MCF 10A (cell line): ENCODE measurements around the gene FAM151A. TPM values are rescaled to one million over a fixed set of nuclear protein-coding genes. Genes with fewer than 3 reads are reported as not detected.

Experiments
- BruUV-seq: library from RNA; stranded (reverse); fragments of 400-500 nt; replicated peaks from 2 replicates; lab custom pipeline; 2021; lab: Mats Ljungman, UMichigan
- CTCF ChIA-PET: fragments of 300-600 bp; sonication (Branson Sonifier 250); formaldehyde crosslinking; extraction: SDS; loops from one replicate; lab custom pipeline; 2021; ENCODE audit warnings: antibody characterized with exemption, inconsistent platforms; lab: Yijun Ruan, JAX
- POLR2A ChIA-PET: fragments of 300-600, 350-650 bp; sonication (Branson Sonifier 250); formaldehyde crosslinking; extraction: SDS; loops from one replicate; lab custom pipeline; 2020; ENCODE audit warnings: antibody characterized with exemption, inconsistent platforms; lab: Yijun Ruan, JAX
- DNase-seq: peaks from one replicate; pipeline ENCODE4 v3.0.0-alpha.2; 2018; ENCODE audit not compliant: unreplicated experiment
- H3K27ac Mint-ChIP-seq: one replicate; pipeline ENCODE4 v1.8.0; 2022; ENCODE audit warnings: mild to moderate bottlenecking, low read depth, mixed read lengths; ENCODE audit not compliant: unreplicated experiment
- H3K27me3 Mint-ChIP-seq: one replicate; pipeline ENCODE4 v1.8.0; 2022; ENCODE audit warnings: mixed read lengths; ENCODE audit not compliant: insufficient read depth, unreplicated experiment
- H3K36me3 Mint-ChIP-seq: one replicate; pipeline ENCODE4 v1.8.0; 2022; ENCODE audit warnings: mild to moderate bottlenecking, moderate library complexity, mixed read lengths; ENCODE audit not compliant: insufficient read depth, unreplicated experiment
- H3K4me1 Mint-ChIP-seq: one replicate; pipeline ENCODE4 v1.8.0; 2022; ENCODE audit warnings: mixed read lengths; ENCODE audit not compliant: insufficient read depth, unreplicated experiment
- H3K4me3 Mint-ChIP-seq: one replicate; pipeline ENCODE4 v1.8.0; 2022; ENCODE audit warnings: mild to moderate bottlenecking, moderate library complexity, mixed read lengths; ENCODE audit not compliant: unreplicated experiment
- H3K9me3 Mint-ChIP-seq: one replicate; pipeline ENCODE4 v1.8.0; 2022; ENCODE audit warnings: mixed read lengths; ENCODE audit not compliant: unreplicated experiment
- CTCF ChIP-seq: fragments of 200-600 bp; IDR thresholded peaks from one replicate; pipeline ENCODE4 v1.8.0; 2022; ENCODE audit warnings: antibody characterized with exemption, mild to moderate bottlenecking; ENCODE audit not compliant: unreplicated experiment
- intact Hi-C: fragments of 100-400 bp; cut with micrococcal nuclease; formaldehyde crosslinking; loops from 2 replicates; pipeline ENCODE4 v1.14.1; 2022
- total RNA-seq: library from RNA; stranded (reverse); gene quantifications from 2 replicates; pipeline ENCODE4 v1.2.3, GENCODE V29; 2022

FAM151A gene
- total RNA-seq, 1 experiment from 2014 or later, result not detected

GRCh38 chr1:54593571-54594160 lies 29.7 kb downstream of the FAM151A start:
- POLR2A ChIA-PET, result no interaction called here
- CTCF ChIA-PET, result no interaction called here
- Mint-ChIP-seq H3K27me3 (no peaks in the 10 kb centered on the region), H3K4me1 (no peaks in the 10 kb centered on the region), H3K4me3 (no peak overlapping the region), H3K27ac (no peak overlapping the region), H3K36me3 (no peaks in the 10 kb centered on the region), H3K9me3 (no peaks in the 10 kb centered on the region)
- no peak for TF ChIP-seq CTCF
- BruUV-seq, result no TSS peak
- DNase-seq, result no peak
- intact Hi-C loops, result no loop called here

- Mint-ChIP-seq H3K27me3 (no peaks in the 10 kb centered on the region), H3K4me1 (no peaks in the 10 kb centered on the region), H3K27ac (no peak overlapping the region), H3K9me3 (no peaks in the 10 kb centered on the region), H3K36me3 (no peaks in the 10 kb centered on the region), H3K4me3 (no peak overlapping the region)
- ChIA-PET POLR2A (interaction anchor here (0.9 kb wide), 1 partner anchor 22 kb away, joined by 3 read pairs; no protein-coding TSS in a partner anchor), CTCF (interaction anchor here (0.5 to 1.2 kb wide), 3 partner anchors 10 to 44 kb away, joined by 3 to 8 read pairs (median 5); no protein-coding TSS in a partner anchor)
- BruUV-seq, result no TSS peak
- TF ChIP-seq CTCF, result no peak
- intact Hi-C loops, result no loop called here
- DNase-seq, result no peak
Observed at GRCh38 chr1:54591127-54591756, 32.1 kb downstream of the FAM151A start.

- CTCF ChIA-PET, result interaction anchor here (0.6 to 1.6 kb wide), 5 partner anchors 24 to 247 kb away, joined by 3 to 5 read pairs (median 3); no protein-coding TSS in a partner anchor
- POLR2A ChIA-PET, result interaction anchor here (0.9 kb wide), 1 partner anchor 47 kb away, joined by 3 read pairs; no protein-coding TSS in a partner anchor
- intact Hi-C loops, result no loop called here
- no peak for DNase-seq
- no peaks in the 10 kb centered on the region for H3K27me3 Mint-ChIP-seq
- H3K4me3 Mint-ChIP-seq, result no peak overlapping the region
- no peaks in the 10 kb centered on the region for H3K36me3 Mint-ChIP-seq
- no peak for TF ChIP-seq CTCF
- no peaks in the 10 kb centered on the region for H3K9me3 Mint-ChIP-seq
- no peak overlapping the region for H3K27ac Mint-ChIP-seq
- BruUV-seq, result no TSS peak
- no peaks in the 10 kb centered on the region for H3K4me1 Mint-ChIP-seq
Observed at GRCh38 chr1:54588377-54588776, 34.9 kb downstream of the FAM151A start.
